Right hindlimb (tissue), 1 donor: ENCODE data around the gene NIPAL3.
"Not testable (repeated sequence)": the region's sequence is repeated elsewhere in the genome, so short reads cannot be mapped to it uniquely, and the experiment has no call there.

ENCODE experiments used
- DNase-seq: peaks from one replicate; pipeline ENCODE4 v3.0.0-alpha.2; 2018

Gene NIPAL3

DNA sequence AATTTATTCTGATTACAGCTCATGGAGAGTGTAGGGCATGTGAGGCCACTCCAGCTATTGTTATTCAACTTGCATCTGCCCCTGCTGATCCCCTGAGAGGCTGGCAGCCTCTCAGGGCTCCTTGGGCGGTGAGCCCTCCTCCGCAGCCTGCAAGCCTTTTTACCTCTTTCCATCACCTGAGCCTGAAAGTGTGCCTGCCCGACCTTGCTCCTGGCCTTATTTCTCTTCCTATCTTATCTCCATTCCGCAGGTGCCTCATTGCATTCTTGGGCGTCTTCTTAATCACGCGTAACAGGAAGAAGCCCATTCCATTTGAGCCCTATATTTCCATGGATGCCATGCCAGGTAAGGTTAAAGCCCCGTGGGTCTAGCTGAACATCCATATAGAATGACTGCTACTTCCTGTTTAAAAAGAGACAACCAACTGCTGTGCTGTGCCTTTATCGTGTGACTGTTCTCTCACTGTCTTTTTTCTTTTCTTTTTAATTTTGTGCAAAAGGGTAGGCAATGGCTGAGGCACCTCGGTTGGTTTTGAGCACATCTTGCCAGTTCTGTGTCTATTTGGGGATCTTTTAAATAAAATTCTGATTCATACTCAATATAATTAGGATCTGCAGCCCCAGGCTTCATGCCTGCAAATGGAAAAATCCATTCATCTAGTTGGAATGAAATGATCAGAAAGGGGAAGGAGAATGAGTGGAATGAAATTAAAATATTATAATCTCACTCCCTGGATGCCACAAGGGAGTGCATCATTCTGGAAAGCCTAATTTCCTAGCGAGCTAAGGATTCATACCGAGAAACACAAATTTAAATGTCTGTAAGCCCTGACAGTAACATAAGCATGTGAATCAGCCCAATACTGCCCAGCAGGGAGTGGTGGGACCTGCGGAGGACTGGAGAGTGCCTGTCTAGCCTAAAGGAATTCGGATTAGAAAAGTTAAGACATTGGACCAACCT is 48.5 kb downstream of the NIPAL3 start:
- no peak for DNase-seq

DNA sequence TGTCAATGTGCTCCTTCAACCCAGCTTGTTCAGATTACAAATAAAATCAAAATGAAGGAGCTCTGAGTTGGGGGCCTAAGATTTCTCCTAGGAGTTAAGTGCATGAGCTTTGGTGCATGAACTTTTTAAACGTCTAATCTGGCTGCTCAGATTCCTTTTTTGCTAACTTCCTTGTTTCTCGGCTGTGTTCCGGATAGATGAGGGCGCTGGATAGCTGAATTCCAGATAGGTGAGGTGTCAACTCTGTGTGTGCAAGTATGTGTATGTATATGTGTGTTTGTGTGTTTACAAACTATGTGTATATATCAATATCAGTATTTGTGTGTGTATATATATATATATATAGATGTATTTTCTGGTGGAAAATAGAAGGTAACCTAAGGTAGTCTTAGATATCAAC is 49.5 kb downstream of the NIPAL3 start:
- no peak for DNase-seq

DNA sequence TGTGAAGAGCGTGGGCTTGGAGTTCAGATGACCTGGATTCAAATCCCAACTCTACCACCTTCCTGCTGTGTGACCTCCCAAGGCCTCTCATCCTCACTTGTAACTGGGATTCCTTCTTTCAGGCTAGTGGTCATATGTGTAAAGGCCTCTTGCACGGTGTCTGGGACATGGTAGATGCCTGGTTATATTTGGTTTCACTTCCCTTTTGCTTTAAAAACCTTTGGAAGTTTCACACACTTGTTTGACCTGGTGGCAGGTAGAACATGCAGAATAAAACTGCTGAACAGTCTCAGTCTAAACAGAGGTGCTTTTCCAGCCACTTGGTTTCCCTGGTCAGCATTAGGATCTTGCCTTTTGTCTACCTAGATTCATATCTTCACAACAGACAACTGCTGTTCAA is 50.0 kb downstream of the NIPAL3 start:
- no peak for DNase-seq

DNA sequence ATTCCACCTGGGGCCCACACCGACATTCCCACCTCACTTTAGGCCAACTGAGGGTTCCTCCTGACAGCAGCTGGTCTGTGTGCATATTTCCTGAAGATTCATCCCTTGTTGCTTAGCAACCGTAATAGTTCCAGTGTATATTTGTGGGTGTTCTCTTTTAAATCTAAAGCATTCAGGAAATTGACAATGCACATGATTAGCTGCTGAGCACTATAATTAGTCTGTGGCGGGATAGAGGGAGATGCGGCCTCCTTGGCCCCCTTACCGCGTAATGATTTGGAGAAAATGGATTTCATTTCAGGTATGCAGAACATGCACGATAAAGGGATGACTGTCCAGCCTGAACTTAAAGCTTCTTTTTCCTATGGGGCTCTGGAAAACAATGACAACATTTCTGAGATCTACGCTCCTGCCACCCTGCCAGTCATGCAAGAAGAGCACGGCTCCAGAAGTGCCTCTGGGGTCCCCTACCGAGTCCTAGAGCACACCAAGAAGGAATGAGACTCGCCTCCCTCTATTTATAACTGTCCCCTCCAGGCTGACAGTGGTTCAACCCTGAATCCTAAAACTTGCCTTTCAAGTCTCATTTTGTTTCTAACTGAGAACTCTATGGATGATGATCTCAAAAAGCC is 53.2 kb downstream of the NIPAL3 start:
- no peak for DNase-seq

DNA sequence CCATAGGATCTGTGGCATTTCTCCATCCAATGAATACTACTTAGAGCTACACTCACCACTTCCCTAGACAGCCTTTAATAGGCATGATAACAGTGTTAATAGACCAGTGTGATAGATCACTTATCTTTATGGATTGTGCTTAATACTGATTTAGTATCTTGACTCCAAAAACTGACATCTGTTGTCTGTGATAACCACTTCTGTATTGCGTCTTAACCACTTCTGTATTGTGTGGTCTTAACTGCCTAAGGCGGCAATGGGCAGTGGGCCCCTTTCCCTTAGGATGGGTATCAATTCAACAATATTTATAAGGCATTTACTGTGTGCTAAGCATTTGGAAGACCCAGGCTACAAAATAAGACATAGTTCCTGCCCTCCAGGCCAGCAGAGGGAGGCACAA is 55.0 kb downstream of the NIPAL3 start:
- DNase-seq: no peak

DNA sequence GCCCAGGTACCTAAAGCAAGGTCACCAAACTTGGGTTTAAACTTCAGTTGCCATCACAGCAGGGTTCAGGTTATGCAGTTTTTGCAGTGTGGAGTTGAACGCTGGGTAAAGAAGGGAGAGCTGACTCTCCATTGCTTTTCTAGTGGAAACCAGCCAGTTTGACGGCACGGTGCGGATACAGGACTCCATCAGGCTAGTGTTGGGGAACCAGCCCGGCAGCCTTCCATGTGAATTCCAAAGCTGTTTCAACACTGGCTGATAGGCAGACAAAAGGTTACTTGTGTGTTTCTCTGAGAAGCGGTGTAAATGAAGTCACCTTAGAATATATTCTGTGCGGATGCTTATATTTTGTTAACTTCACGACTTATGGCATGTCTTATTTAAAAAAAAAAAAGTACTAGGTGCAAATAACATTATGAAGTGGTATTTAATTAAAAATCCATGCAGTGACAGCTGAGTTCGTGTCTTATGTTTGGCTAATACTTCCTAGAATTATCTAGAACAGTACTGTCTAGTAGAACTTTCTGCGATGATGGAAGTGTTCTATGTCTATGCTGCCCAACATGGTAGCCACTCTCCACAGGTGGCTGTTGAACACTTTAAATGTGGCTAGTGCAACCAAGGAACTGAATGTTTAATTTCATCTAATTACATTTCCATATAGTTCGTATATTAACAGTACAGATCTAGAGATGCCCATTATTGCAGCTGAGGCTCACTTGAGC is 57.1 kb downstream of the NIPAL3 start:
- DNase-seq: no peak

DNA sequence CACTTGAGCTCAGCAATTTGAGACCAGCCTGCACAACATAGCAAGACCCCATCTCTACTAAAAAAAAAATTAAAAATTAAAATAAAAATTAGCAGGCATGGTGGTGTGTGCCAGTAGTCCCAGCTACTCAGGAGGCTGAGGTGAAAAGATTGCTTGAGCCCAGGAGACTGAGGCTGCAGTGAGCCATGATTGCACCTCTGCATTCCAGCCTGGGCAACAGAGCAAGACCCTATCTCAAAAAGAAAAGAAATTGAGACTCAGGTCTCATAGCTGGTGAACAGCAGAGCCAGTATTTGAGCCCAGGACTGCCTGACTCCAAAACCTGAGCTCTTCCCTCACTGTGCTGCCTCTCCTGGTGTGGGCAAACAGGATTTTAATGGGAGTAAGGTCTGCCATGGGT is 58.6 kb downstream of the NIPAL3 start:
- no peak for DNase-seq

DNA sequence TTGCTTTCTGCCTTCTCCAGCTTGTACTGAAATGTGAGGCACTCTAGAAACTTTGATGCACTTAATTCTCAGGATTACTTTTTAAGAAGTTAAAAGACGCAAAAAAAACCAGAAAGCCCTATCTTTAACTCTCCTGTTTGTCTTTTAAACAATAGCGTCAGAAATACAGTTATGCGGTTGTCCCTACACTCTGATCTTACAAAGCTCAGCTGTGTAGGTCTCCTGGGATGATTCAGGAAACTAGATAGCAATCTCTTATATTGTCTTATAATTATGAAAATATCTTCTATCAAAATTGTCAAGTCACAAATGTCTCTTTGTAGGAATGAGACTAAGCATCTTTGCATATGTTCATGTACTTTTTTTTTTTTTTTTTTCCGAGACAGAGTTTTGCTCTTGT is 60.1 kb downstream of the NIPAL3 start:
- DNase-seq: no peak

DNA sequence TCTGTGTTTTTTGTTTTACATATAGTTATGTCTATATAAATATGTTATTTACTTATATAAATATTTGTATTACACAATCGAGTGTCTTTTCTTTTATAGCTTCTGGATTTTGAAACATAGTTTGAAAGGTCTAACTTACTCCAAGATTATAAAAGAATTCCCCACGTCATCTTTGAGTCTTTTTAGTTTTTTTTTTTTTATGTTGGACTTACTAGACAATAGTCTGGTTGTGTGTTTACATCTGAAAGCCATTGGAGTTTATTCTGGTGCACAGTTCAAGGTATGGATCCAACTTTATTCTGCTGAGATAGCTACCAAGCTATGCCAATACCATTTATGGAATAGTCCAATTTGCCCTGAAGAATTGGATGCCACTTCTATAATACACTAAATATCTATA is 61.0 kb downstream of the NIPAL3 start:
- no peak for DNase-seq

DNA sequence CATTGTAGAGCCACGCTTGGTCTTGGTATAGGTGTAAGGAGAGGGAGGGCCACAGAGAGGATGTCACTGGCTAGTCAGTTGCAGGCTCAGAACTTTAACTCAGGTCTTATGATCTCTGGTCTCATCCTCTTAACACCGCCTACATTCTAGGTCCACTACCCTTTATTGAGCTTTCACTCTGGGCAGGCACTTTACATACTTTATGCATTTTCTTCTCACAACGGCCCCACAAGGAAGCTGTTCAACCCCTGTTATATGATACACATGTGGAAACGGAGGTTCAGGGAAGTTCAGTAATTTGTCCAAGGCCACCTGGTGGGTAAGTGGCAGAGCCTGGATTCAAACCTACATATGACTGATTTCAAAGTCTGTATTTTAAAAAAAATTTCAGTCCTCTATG is 61.7 kb downstream of the NIPAL3 start:
- no peak for DNase-seq

DNA sequence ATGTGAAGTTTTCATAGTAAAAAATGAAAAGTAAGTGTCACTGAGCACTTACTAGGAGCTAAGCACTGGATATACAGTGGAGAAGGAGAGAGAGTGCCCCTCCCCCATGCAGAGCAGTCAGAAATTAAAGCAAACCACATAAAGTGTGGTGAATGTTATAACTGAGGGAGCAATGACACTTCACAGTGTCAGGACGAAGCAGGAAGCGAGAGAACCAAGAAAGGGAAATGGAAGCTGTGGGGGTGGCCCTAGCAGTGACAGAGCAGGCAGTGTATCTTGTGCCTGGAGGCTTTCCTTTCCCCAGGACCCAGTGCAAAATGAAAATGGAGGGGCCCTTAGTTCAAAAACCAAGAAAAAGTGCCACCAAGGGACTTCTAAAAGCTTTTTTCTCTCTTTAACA is 65.5 kb downstream of the NIPAL3 start:
- peak; percentile 20 for DNase-seq

DNA sequence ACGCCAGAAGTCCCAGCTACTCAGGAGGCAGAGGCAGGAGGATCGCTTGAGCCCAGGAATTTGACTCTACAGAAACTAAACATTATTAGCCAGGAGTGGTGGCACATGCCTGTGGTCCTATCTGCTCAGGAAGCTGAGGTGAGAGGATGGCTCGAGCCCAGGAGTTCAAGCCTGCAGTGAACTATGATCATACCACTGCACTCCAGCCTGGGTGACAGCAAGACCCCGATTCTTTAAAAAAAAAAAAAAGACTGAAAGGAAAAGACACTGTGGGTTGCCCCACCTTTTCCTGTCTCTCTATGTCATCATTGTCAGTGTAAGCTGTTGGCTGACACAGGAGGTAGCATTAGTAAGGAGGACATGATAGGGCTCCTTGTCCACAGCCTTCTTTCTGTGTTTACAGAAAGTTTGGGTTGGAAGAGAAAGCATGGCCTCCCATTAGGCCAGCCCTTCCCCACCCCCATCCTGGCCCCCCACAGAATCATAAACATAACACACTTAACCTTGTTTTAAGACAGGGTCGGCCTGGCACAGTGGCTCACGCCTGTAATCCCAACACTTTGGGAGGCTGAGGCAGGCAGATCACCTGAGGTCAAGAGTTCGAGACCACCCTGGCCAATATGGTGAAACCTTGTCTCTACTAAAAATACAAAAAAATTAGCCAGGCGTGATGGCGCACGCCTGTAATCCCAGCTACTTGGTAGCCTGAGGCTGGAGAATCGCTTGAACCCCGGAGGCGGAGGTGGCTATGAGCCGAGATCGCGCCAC is 66.4 kb downstream of the NIPAL3 start:
- DNase-seq: no peak

DNA sequence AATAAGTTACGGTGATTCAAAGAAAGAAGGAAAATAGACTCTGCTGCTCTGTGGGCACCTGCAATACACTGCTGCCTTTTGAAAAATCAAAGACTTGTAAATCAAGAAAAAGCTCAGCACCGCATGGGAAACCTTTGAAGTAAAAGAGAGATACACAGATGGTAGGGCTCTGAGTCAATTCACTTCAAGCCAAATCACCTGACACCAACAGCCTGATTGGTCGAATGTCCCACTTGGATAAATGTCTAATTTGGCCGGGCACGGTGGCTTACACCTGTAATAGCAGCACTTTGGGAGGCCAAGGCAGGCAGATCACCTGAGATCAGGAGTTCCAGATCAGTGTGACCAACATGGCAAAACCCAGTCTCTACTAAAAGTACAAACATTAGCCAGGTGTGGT is 67.8 kb downstream of the NIPAL3 start:
- no peak for DNase-seq

DNA sequence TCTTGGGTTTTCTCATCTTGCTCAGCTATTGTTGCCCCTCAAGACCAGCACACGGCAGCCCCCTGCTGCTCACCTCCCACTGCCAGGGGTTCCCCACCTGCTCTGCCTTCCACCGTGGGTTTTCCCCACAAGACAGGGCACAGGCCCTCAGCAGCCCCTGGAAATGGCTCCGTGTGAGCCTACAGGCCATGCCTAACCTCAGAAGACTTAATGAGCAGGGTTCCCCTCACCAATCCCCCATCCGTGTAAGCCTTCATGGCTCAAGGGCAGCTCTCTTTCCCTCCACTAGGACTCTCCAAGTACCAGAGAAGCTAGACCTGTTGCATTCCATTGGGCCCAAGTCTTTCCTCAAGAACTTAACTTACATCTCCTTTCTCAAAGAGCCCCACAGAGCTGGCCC is 68.6 kb downstream of the NIPAL3 start:
- no peak for DNase-seq

DNA sequence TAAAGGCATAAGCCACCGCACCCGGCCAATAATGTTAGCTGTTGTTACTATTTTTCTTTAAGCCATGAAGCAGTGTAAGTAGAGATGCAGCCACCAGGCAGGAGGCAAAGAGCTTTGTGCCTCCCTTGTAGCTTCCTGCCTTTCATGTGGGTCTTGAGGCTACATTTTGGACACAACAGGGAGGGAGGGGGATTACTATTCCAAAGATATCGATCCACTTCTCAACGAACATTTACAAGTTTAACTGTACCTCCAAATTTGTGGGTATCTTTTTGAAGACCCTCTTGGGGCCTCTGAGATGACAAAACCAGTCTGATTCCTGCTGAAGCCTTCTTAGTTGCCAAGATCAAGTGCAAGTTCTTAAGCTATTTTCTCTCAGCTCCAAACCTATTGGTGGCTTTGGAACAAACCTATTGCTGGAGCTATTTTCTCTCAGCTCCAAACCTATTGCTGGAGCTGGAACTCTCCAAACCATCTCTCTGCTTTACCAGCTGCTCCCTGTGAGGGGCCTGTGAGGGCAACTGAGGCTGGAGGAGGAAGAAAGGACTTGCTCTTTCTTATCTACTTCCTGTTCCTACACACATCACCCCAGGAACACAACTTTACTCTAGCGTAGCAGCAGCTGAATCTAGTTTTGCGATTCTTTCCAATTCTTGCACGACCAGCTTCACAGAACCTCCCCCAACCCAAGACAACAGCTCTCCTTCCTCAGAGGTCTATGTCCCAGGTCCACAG is 70.9 kb downstream of the NIPAL3 start:
- no peak for DNase-seq

DNA sequence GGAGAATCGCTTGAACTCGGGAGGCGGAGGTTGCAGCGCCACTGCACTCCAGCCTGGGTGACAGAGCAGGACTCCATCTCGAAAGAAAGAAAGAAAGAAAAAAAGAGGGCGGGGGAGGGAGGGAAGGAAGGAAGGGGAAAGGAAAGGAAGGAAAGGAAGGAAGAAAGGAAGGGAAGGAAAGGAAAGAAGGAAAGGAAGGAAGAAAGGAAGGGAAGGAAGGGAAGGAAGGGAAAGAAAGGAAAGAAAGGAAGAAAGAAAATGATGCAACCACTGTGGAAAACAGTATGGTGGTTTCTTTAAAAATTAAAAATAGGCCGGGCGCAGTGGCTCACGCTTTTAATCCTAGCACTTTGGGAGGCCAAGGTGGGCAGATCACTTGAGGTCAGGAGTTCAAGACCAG is 71.9 kb downstream of the NIPAL3 start:
- DNase-seq: no peak

DNA sequence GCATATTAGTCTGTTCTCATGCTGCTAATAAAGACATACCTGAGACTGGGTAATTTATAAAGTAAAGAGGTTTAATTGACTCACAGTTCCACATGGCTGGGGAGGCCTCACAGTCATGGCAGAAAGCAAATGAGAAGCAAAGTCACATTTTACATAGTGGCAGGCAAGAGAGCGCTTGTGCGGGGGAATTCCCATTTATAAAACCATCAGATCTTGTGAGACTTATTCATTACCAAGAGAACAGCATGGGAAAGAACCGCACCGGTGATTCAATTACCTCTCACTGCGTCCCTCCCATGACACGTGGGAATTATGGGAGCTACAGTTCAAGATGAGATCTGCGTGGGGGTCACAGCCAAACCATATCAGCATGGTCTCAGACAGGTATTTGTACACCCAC is 72.6 kb downstream of the NIPAL3 start:
- DNase-seq: not testable (repeated sequence)

DNA sequence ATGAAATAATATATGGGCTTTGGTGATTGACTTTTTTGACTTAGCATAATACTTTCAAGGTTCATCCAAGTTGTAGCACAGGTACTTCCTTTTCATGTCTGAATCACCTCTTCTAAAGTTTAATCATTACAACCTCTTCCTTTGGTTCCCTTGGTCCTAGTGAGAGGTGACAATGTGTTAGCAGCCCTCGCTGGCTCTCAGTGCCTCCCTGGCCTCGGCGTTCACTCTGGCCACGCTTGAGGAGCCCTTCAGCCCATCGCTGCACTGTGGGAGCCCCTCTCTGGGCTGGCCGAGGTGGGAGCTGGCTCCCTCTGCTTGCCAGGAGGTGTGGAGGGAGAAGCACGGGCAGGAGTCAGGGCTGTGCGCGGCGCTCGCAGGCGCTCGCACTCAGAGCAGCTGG is 74.1 kb downstream of the NIPAL3 start:
- DNase-seq: no peak

DNA sequence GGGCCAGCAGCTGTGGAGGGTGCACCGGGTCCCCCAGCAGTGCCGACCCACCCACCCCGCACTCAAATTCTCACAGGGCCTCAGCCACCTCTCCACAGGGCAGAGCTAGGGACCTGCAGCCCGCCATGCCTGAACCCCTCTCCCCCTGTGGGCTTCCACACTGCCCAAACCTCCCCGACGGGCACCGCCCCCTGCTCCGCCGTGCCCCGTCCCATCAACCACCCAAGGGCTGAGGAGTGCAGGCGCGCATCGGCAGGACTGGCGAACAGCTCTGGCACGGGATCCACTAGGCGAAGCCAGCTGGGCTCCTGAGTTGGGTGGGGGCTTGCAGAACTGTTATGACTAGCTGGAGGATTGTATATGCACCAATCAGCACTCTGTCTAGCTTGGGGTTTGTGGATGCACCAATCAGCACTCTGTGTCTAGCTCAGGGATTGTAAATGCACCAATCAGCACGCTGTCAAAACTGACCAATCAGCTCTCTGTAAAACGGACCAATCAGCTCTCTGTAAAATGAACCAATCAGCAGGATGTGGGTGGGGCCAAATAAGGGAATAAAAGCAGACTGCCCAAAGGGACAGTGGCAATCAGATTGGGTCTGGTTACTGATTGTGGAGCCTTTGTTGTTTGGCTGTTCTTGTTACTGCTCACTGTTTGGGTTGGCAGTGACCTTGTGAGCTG is 74.6 kb downstream of the NIPAL3 start:
- DNase-seq: no peak

DNA sequence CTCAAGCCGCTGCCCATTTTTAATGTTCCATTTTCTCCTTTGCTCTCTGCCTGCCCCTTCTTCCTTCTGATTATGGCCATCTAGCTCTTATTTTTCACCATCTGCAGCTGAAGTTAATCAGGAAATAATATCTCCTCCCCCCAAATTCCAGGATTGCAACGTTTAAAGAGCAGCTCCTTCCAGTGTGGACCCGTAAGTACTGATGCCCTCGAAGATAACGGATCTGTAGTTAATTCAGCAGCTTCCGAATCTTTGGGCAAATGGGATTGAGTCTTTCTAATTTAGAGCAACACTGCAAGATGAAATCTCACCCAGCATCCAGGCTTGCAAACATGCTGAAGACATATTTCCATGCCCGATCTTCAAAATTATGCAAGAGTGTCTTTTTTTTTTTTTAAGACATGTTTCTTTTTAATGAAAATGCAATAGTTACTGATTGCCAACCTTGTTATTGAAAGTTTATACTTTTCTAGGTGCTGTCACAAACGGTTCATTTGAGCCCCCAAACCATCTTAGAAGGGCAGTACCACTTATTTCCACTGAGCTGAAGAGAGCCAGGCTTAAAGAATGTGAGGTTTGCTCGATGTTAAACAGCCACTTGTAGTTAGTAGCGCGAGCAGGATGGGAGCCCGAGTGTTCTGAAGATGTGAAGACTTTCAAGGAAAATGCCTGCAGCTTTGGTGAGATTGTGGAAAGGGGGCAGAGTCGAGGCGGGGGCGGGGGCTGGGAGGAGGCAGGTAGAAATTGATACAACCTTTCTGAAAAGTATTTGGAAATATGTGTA is 76.2 kb downstream of the NIPAL3 start:
- no peak for DNase-seq

DNA sequence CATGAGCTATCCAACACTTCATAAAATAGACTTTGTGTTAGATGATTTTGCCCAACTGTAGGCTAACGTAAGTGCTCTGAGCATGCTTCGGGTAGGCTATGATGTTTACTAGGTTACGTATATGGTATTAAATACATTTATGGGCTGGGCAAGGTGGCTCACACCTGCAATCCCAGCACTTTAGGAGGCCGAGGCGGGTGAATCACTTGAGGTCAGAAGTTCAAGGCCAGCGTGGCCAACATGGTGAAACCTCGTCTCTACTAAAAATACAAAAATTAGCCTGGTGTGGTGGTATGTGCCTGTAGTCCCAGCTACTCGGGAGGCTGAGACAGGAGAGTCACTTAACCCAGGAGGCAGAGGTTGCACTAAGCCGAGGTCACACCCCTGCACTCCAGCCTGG is 77.3 kb downstream of the NIPAL3 start:
- DNase-seq: not testable (repeated sequence)
